Body of pancreas (tissue), 4 donors: ENCODE measurements around the gene GPRC5D. TPM values are rescaled to one million over a fixed set of nuclear protein-coding genes. Genes with fewer than 3 reads are reported as not detected.

Source experiments
- ATAC-seq: fragments of 150-250 bp; one replicate; pipeline ENCODE4 v1.9.1; 2016
- DNase-seq, 4 donors: peaks; one replicate each; pipeline ENCODE4 v3.0.0-alpha.2; 2019
- H3K27ac ChIP-seq, 4 donors: fragments of 200-600 bp; sonication (generic); 1 replicate in 3 of 4; 2 replicates in 1 of 4; pipeline versions ENCODE4 v1.5.1 to v1.6.1; 2016 to 2019; ENCODE audit warnings: mild to moderate bottlenecking in 1 of 4, mixed read lengths in 1 of 4, moderate library complexity in 1 of 4
- H3K27me3 ChIP-seq, 2 donors: fragments of 200-600 bp; sonication (generic); one replicate each; pipeline ENCODE4 v1.6.0; 2016; ENCODE audit warnings: mild to moderate bottlenecking in 1 of 2
- H3K36me3 ChIP-seq, 2 donors: fragments of 200-600 bp; sonication (generic); replicated peaks in 1 of 2; 2 replicates each; pipeline ENCODE4 v1.5.1; 2016; ENCODE audit warnings: low read depth in 2 of 2; ENCODE audit not compliant: insufficient read depth in 1 of 2
- H3K4me1 ChIP-seq: fragments of 200-600 bp; sonication (generic); one replicate; pipeline ENCODE4 v1.6.0; 2016
- H3K4me3 ChIP-seq, 2 donors: fragments of 200-600 bp; sonication (generic); 1 replicate in 1 of 2; 2 replicates in 1 of 2; pipeline ENCODE4 v1.5.1; 2016 to 2019
- H3K9me3 ChIP-seq, 3 donors: fragments of 200-600 bp; sonication (generic); 1 replicate in 2 of 3; 2 replicates in 1 of 3; pipeline ENCODE4 v1.5.1; 2016
- CTCF ChIP-seq, 7 experiments: fragments of 450-650 bp in 4 of 7; fragments of 200-600 bp in 3 of 7; sonication (generic) in 3 of 7; IDR thresholded peaks; one replicate each; pipeline ENCODE4 v1.5.1; 2016 to 2019; ENCODE audit warnings: antibody characterized with exemption in 7 of 7
- POLR2A ChIP-seq, 3 donors: fragments of 450-650 bp; IDR thresholded peaks; one replicate each; pipeline ENCODE4 v1.6.1; 2016; ENCODE audit warnings: antibody characterized with exemption in 3 of 3, mild to moderate bottlenecking in 2 of 3
- WGBS, 2 donors: methylation state at CpG; one replicate each; pipeline ENCODE4 v1.1.5; 2017; 5-methylcytosine and 5-hydroxymethylcytosine counted together
- intact Hi-C: fragments of 100-400 bp; cut with DNase I; formaldehyde crosslinking; loops from one replicate; pipeline ENCODE4 v1.15.1; 2023
- total RNA-seq, 2 donors: library from RNA; depleted of rRNA; stranded (reverse); fragments of >200 nt; gene quantifications; one replicate each; pipeline ENCODE4 v1.1.0, GENCODE V29; 2016

The GPRC5D gene
- total RNA-seq, 2 donors from 2014 or later: not detected

DNA sequence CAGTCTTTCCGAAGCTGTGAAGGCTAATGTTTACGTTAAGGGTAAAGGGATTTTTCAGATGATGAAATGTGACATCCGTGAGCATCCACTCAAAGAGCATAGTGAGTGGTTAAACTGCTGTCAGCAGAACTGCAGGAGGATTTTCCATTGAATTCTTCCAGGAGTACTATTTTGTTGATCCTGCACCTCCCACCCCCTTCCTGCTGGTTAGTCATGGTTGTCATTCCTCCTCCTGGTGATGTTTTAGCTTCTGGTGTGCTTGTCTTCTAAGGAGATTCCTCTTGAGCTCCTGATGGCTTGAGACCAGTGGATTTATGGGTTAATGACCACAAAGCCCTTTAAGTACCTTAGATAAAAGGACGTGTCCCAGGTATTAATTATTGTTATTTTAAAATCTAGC lies 2.4 kb upstream of the GPRC5D start:
- peaks cover 0 to 1% of the 10 kb centered on the region in 2 donors for H3K36me3 ChIP-seq
- peak overlapping the region in 1 of 4 donors; percentile 3 for H3K27ac ChIP-seq
- no peaks in the 10 kb centered on the region for H3K9me3 ChIP-seq
- ATAC-seq (no peak), DNase-seq (no peak)
- no peak overlapping the region for H3K4me3 ChIP-seq
- H3K27me3 ChIP-seq: no peaks in the 10 kb centered on the region
- TF ChIP-seq POLR2A (IDR thresholded peaks at IDR 0.05): no peak
- TF ChIP-seq CTCF (IDR thresholded peaks at IDR 0.05): no peak
- WGBS, 2 donors: 70 to 80% methylated on average over 4 of the region's 4 CpGs
- peaks cover 16% of the 10 kb centered on the region for H3K4me1 ChIP-seq
- intact Hi-C loops: no loop called here

GRCh38 chr12:12951504-12951903 lies 466 bp downstream of the GPRC5D start:
- ATAC-seq (no peak), DNase-seq (no peak)
- Histone ChIP-seq H3K27me3 (no peaks in the 10 kb centered on the region), H3K9me3 (no peaks in the 10 kb centered on the region), H3K4me3 (no peak overlapping the region), H3K36me3 (peaks cover 0 to 1% of the 10 kb centered on the region in 2 donors), H3K4me1 (peaks cover 21% of the 10 kb centered on the region), H3K27ac (no peak overlapping the region)
- WGBS, 2 donors: 78 to 88% methylated on average over 1 of the region's 1 CpG
- TF ChIP-seq CTCF (IDR thresholded peaks at IDR 0.05) (no peak), POLR2A (IDR thresholded peaks at IDR 0.05) (no peak)
- intact Hi-C loops: no loop called here

DNA sequence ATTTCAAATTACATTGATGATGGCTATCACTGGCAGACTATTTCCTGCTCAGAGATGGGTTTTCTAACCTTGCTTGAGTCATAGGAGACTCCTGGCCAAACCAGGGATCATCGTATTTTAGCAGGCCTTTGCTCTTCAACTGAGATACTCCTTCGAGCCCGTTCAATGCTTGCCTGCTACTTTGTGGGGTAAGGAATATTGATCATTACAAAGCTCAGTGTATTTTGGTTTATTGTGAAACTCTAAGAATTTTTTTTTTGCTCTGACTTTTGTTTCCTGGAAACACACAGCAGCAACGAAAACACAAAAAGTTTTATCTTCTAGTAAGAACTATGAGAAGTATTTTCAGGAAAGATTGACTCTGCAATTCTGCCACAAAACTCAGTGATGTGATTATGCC lies 4.1 kb downstream of the GPRC5D start:
- H3K27ac ChIP-seq: no peak overlapping the region
- WGBS, 2 donors: 81 to 83% methylated on average over 4 of the region's 4 CpGs
- H3K36me3 ChIP-seq: peaks cover 0 to 1% of the 10 kb centered on the region in 2 donors
- peaks cover 5% of the 10 kb centered on the region for H3K4me1 ChIP-seq
- H3K9me3 ChIP-seq: no peaks in the 10 kb centered on the region
- H3K4me3 ChIP-seq: no peak overlapping the region
- ATAC-seq (no peak), DNase-seq (no peak)
- no peak for TF ChIP-seq POLR2A (IDR thresholded peaks at IDR 0.05)
- no peak for TF ChIP-seq CTCF (IDR thresholded peaks at IDR 0.05)
- intact Hi-C loops: no loop called here
- no peaks in the 10 kb centered on the region for H3K27me3 ChIP-seq

- Histone ChIP-seq H3K27me3 (no peaks in the 10 kb centered on the region), H3K9me3 (no peaks in the 10 kb centered on the region), H3K36me3 (peaks cover 0 to 1% of the 10 kb centered on the region in 2 donors), H3K27ac (no peak overlapping the region), H3K4me3 (no peak overlapping the region), H3K4me1 (peaks cover 5% of the 10 kb centered on the region)
- ATAC-seq: no peak
- intact Hi-C loops: no loop called here
- 61 to 66% methylated on average over 7 of the region's 7 CpGs for WGBS, 2 donors
- TF ChIP-seq CTCF (IDR thresholded peaks at IDR 0.05) (no peak), POLR2A (IDR thresholded peaks at IDR 0.05) (no peak)
- DNase-seq: no peak
Measured at GRCh38 chr12:12946686-12947355, 5.1 kb downstream of the GPRC5D start.

GRCh38 chr12:12945591-12945990 lies 6.4 kb downstream of the GPRC5D start:
- Histone ChIP-seq H3K9me3 (no peaks in the 10 kb centered on the region), H3K4me3 (no peak overlapping the region), H3K4me1 (peaks cover 5% of the 10 kb centered on the region), H3K27ac (no peak overlapping the region), H3K27me3 (no peaks in the 10 kb centered on the region), H3K36me3 (peaks cover 0 to 1% of the 10 kb centered on the region in 2 donors)
- ATAC-seq (no peak), DNase-seq (no peak)
- no peak for TF ChIP-seq POLR2A (IDR thresholded peaks at IDR 0.05)
- TF ChIP-seq CTCF (IDR thresholded peaks at IDR 0.05): no peak
- intact Hi-C loops: no loop called here
